ENCODE results near the gene SMPX.

SMPX gene

GRCh38 chrX:21656587-21657317 lies 101.2 kb downstream of the SMPX start:
- TF ChIP-seq CTCF (IDR thresholded peaks at IDR 0.05; ENCODE audit: low read length, missing control alignments), result no peak
- DNase-seq (ENCODE audit: low read depth), result no peak
- H3K4me3 ChIP-seq (replicated peaks; ENCODE audit: low read depth, low read length), result no peak overlapping the region
